ENCODE results near the gene VPS18. TPM values are rescaled to one million over a fixed set of nuclear protein-coding genes. Genes with fewer than 3 reads are reported as not detected.
A peak's percentile ranks its signal among the peaks of the same experiment; 100 is the strongest.

Gene VPS18
- total RNA-seq, 6 experiments from 2014 or later: 27.7 to 33.1 (median 31.2) TPM

- Mint-ChIP-seq H3K27me3 (ENCODE audit: insufficient read depth) (peaks cover 5% of the 10 kb centered on the region), H3K4me1 (ENCODE audit: low read depth) (peaks cover 20% of the 10 kb centered on the region), H3K36me3 (ENCODE audit: low read depth) (peaks cover 5% of the 10 kb centered on the region), H3K4me3 (no peak overlapping the region), H3K9me3 (no peaks in the 10 kb centered on the region), H3K27ac (no peak overlapping the region)
- DNase-seq: no peak
- TF ChIP-seq CTCF (IDR thresholded peaks at IDR 0.05): no peak
Measured at GRCh38 chr15:40891138-40891537, 3.1 kb upstream of the VPS18 start.

- Mint-ChIP-seq H3K27me3 (ENCODE audit: insufficient read depth) (peaks cover 5% of the 10 kb centered on the region), H3K4me3 (no peak overlapping the region), H3K9me3 (no peaks in the 10 kb centered on the region), H3K4me1 (ENCODE audit: low read depth) (peaks cover 21% of the 10 kb centered on the region), H3K36me3 (ENCODE audit: low read depth) (peaks cover 5% of the 10 kb centered on the region), H3K27ac (no peak overlapping the region)
- peak; percentile 89 for TF ChIP-seq CTCF (IDR thresholded peaks at IDR 0.05)
- DNase-seq: peak; percentile 23
Measured at GRCh38 chr15:40891810-40892446, 2.3 kb upstream of the VPS18 start.

- peaks cover 21% of the 10 kb centered on the region for H3K4me1 Mint-ChIP-seq (ENCODE audit: low read depth)
- no peaks in the 10 kb centered on the region for H3K9me3 Mint-ChIP-seq
- DNase-seq: no peak
- peaks cover 5% of the 10 kb centered on the region for H3K27me3 Mint-ChIP-seq (ENCODE audit: insufficient read depth)
- no peak for TF ChIP-seq CTCF (IDR thresholded peaks at IDR 0.05)
- no peak overlapping the region for H3K4me3 Mint-ChIP-seq
- H3K27ac Mint-ChIP-seq: no peak overlapping the region
- H3K36me3 Mint-ChIP-seq (ENCODE audit: low read depth): peaks cover 5% of the 10 kb centered on the region
Measured at GRCh38 chr15:40892447-40893012, 1.7 kb upstream of the VPS18 start.

GRCh38 chr15:40893019-40893670 is 1.1 kb upstream of the VPS18 start:
- H3K27me3 Mint-ChIP-seq (ENCODE audit: insufficient read depth): peaks cover 5% of the 10 kb centered on the region
- peaks cover 21% of the 10 kb centered on the region for H3K4me1 Mint-ChIP-seq (ENCODE audit: low read depth)
- no peak for TF ChIP-seq CTCF (IDR thresholded peaks at IDR 0.05)
- H3K9me3 Mint-ChIP-seq: no peaks in the 10 kb centered on the region
- H3K4me3 Mint-ChIP-seq: no peak overlapping the region
- no peak overlapping the region for H3K27ac Mint-ChIP-seq
- H3K36me3 Mint-ChIP-seq (ENCODE audit: low read depth): peaks cover 5% of the 10 kb centered on the region
- no peak for DNase-seq

GRCh38 chr15:40894681-40895448 is 615 bp downstream of the VPS18 start:
- Mint-ChIP-seq H3K27ac (peak overlapping the region; percentile 99), H3K4me3 (peak overlapping the region; percentile 100), H3K27me3 (ENCODE audit: insufficient read depth) (peaks cover 5% of the 10 kb centered on the region), H3K4me1 (ENCODE audit: low read depth) (peaks cover 21% of the 10 kb centered on the region), H3K36me3 (ENCODE audit: low read depth) (peaks cover 5% of the 10 kb centered on the region), H3K9me3 (no peaks in the 10 kb centered on the region)
- TF ChIP-seq CTCF (IDR thresholded peaks at IDR 0.05): peak; percentile 79
- DNase-seq: peak; percentile 81
